ENCODE results near the gene CCDC69. TPM values are rescaled to one million over a fixed set of nuclear protein-coding genes. Genes with fewer than 3 reads are reported as not detected.

CCDC69 gene
- 6.3 and 9.4 TPM in 2 replicates for total RNA-seq

GRCh38 chr5:151223447-151224264 lies at the start of gene CCDC69:
CCDC69 (minus strand) TSS chr5:151224092; CDS start chr5:151223970, 122 bp downstream.

GRCh38 chr5:151252762-151253604 lies 29.1 kb upstream of the CCDC69 start, which contains the start of gene GM2A:
GM2A (plus strand) TSS chr5:151253185; CDS start chr5:151253217, 32 bp downstream.

GRCh38 chr5:151157426-151158286 lies 66.2 kb downstream of the CCDC69 start, which contains the start of gene ANXA6:
ANXA6 (minus strand) TSS chr5:151157779; CDS start chr5:151147901, 9,878 bp downstream.

Other genes starting within 250 kb of the CCDC69 start
- gene GPX3, start 203.5 kb downstream of the CCDC69 start, total RNA-seq = 2.7 and 10.1 TPM in 2 replicates
- gene TNIP1, start 143.1 kb downstream of the CCDC69 start, total RNA-seq = 51.0 and 61.0 TPM in 2 replicates
- 558 and 610 TPM in 2 replicates for gene ANXA6, start 66.3 kb downstream of the CCDC69 start, total RNA-seq
- gene GM2A, start 29.1 kb upstream of the CCDC69 start, total RNA-seq = 20.7 and 25.1 TPM in 2 replicates
- not detected in 2 replicates for gene SLC36A3, start 79.7 kb upstream of the CCDC69 start, total RNA-seq
- gene SLC36A2, start 123.5 kb upstream of the CCDC69 start, total RNA-seq = not detected in 2 replicates
- gene SLC36A1, start 223.5 kb upstream of the CCDC69 start, total RNA-seq = 4.6 and 12.1 TPM in 2 replicates